ENCODE measurements around the gene ZBTB48. TPM values are rescaled to one million over a fixed set of nuclear protein-coding genes. Genes with fewer than 3 reads are reported as not detected.

The ZBTB48 gene
- total RNA-seq, 4 donors from 2014 or later, result 12.7 to 17.7 (median 14.1) TPM

DNA sequence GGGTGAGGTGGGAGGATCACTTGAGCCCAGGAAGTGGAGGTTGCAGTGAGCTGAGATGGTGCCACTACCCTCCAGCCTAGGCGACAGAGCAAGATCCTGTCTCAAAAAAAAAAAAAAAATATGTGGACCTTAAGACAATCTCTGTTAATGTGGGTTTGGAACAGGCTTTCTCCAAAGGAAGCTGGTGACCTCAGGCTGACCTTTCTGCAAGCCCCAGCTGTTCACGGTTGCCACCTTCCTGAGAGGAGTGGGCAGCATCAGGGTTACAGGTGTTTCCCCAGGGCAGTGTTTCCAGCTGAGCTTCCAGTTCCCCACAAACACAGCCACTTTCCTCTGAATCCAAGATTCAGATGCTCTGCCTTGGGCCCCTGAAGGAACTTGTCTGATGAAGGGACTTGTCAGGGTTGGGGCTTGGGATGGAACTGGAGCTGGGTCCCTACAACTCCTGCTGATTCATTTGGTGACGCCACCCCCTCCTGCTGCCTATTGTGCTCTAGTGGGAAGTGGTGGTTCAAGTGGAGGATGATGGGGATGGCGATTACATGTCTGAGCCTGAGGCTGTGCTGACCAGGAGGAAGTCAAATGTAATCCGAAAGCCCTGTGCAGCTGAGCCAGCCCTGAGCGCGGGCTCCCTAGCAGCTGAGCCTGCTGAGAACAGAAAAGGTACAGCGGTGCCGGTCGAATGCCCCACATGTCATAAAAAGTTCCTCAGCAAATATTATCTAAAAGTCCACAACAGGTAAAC lies 1.9 kb downstream of the ZBTB48 start:
- TF ChIP-seq EP300 (IDR thresholded peaks at IDR 0.05), result no peak
- TF ChIP-seq, protein P1, sequence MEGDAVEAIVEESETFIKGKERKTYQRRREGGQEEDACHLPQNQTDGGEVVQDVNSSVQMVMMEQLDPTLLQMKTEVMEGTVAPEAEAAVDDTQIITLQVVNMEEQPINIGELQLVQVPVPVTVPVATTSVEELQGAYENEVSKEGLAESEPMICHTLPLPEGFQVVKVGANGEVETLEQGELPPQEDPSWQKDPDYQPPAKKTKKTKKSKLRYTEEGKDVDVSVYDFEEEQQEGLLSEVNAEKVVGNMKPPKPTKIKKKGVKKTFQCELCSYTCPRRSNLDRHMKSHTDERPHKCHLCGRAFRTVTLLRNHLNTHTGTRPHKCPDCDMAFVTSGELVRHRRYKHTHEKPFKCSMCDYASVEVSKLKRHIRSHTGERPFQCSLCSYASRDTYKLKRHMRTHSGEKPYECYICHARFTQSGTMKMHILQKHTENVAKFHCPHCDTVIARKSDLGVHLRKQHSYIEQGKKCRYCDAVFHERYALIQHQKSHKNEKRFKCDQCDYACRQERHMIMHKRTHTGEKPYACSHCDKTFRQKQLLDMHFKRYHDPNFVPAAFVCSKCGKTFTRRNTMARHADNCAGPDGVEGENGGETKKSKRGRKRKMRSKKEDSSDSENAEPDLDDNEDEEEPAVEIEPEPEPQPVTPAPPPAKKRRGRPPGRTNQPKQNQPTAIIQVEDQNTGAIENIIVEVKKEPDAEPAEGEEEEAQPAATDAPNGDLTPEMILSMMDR (IDR thresholded peaks at IDR 0.05), result no peak
- no peak for TF ChIP-seq POLR2AphosphoS5 (IDR thresholded peaks at IDR 0.05)
- no peak for TF ChIP-seq POLR2A (IDR thresholded peaks at IDR 0.05)
- Histone ChIP-seq H3K27ac (peak overlapping the region in 3 of 4 donors; percentile 96 to 97 (median 97)), H3K9me3 (no peaks in the 10 kb centered on the region), H3K4me3 (no peak overlapping the region), H3K36me3 (peaks cover 0 to 8% of the 10 kb centered on the region in 2 donors), H3K4me1 (peaks cover 0 to 52% (median 16%) of the 10 kb centered on the region in 3 donors), H3K27me3 (no peaks in the 10 kb centered on the region)
- WGBS, 2 donors (ENCODE audit: low coverage in 1 of 2), result 60 to 85% methylated on average over 4 of the region's 10 CpGs
- no peak for ATAC-seq

DNA sequence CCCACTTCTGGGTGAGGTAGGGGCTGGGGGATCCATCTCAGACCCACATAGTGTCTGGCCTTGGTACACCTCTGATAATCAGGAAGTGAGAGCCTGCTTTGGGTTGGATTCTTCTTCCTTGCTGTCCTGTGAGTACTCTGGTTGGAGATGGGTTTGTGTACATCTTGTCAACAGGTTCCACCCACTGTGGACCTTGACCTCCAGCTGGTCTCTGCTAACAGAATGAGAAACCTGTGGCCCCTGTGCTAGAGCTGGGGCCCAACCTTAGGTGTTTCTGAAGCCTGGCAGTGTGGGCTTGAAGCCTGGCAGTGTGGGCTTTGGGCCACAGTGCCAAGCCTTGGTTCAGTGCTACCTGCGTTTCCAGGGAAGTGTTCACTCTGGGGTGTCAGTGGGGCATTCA lies 2.6 kb downstream of the ZBTB48 start:
- H3K36me3 ChIP-seq, result peaks cover 0 to 14% of the 10 kb centered on the region in 2 donors
- no CpG with 5 or more reads among the region's 1 CpG for WGBS, 2 donors (ENCODE audit: low coverage in 1 of 2)
- no peaks in the 10 kb centered on the region for H3K27me3 ChIP-seq
- no peaks in the 10 kb centered on the region for H3K9me3 ChIP-seq
- no peak for ATAC-seq
- peaks cover 0 to 59% (median 22%) of the 10 kb centered on the region in 3 donors for H3K4me1 ChIP-seq
- peak overlapping the region in 3 of 4 donors; percentile 96 to 97 (median 97) for H3K27ac ChIP-seq
- TF ChIP-seq POLR2AphosphoS5 (IDR thresholded peaks at IDR 0.05), result no peak
- TF ChIP-seq POLR2A (IDR thresholded peaks at IDR 0.05), result no peak
- TF ChIP-seq EP300 (IDR thresholded peaks at IDR 0.05), result no peak
- TF ChIP-seq, protein P1 (IDR thresholded peaks at IDR 0.05), result no peak
- no peak overlapping the region for H3K4me3 ChIP-seq

DNA sequence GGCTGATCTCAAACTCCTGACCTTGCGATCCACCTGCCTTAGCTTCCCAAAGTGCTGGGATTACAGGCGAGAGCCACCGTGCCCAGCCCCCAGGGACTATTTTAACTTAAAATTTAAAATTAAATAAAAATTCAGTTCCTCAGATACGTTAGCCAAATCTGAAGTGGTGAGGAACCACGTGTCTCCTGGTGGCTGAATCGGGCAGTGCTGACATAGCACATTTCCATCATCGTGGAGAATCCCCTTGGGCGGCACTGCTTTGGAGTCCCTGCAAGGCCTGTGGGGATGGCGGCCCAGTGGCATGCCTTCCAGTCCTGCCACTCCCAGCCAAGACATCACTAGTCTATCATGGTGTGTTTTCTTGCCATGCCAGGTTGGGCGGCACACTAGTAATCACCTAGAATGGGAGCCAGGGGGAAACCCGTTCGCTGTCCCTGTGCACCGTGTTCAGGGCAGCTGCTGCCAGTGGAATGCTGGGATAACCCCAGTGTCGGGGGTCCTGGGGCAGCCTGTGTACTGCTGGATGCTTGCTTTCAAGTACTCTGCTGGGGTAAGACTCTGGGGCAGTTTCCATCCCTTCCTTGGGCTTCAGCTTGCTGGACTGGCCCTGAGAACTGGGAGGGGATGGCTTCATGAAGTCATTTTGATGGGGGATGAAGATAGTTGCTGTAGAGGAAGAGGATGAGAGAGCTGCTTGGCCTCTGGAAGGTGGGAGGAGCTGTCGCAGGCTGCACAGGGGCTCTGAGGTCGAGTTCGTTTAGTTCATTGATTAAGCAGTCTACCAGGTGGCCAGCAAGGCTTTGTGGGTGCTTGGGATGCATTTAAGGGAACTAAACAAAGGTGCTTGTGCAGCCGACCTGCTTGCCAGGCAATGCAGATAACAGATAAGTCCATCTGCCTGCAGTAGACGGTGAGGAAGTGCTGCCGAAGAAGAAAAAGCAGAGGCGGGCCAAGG lies 4.6 kb downstream of the ZBTB48 start:
- Histone ChIP-seq H3K27ac (no peak overlapping the region), H3K4me1 (peaks cover 0 to 68% (median 28%) of the 10 kb centered on the region in 3 donors), H3K36me3 (peaks cover 0 to 35% of the 10 kb centered on the region in 2 donors), H3K4me3 (no peak overlapping the region), H3K9me3 (no peaks in the 10 kb centered on the region), H3K27me3 (no peaks in the 10 kb centered on the region)
- no peak for TF ChIP-seq EP300 (IDR thresholded peaks at IDR 0.05)
- peak; percentile 16 for TF ChIP-seq POLR2AphosphoS5 (IDR thresholded peaks at IDR 0.05)
- TF ChIP-seq, protein P1 (IDR thresholded peaks at IDR 0.05), result peak in 2 of 4 experiments; percentile 16 to 20
- ATAC-seq, result no peak
- WGBS, 2 donors (ENCODE audit: low coverage in 1 of 2), result 56 to 72% methylated on average over 2 to 12 of the region's 21 CpGs

DNA sequence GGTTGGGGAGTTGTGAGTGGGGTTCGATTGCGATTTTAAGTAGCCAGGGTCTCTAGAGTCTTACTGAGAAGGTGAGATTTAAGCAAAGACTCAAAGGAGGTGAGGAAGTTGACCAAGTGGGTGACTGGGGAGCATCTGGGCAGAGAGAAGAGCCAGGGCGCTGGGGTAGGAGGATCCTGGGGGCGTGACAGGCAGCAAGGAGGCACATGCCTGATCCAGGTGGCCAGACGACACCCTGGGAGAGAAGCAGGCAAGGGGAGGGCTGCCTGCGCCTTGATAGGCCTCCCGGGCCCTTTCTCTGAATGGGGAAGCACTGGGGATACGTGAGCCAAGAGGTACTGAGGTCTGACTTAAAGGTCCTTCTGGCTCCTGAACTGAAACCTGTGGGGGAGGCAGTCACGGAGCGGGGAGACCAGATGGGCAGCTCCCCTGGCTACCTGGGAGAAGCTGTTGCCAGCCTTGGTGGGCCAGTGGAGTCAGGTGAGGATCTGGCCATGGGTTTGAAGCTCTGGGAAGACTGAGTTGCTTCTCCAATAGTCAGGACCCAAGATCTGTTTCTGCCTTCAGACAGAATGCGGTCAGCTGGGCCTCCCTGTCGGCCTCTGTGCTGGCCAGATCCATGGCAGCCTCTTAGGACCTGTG lies 5.4 kb downstream of the ZBTB48 start:
- Histone ChIP-seq H3K9me3 (no peaks in the 10 kb centered on the region), H3K4me3 (no peak overlapping the region), H3K27ac (peak overlapping the region in 1 of 4 donors; percentile 59), H3K4me1 (peaks cover 0 to 73% (median 28%) of the 10 kb centered on the region in 3 donors), H3K36me3 (peaks cover 0 to 43% of the 10 kb centered on the region in 2 donors), H3K27me3 (no peaks in the 10 kb centered on the region)
- no peak for ATAC-seq
- WGBS, 2 donors (ENCODE audit: low coverage in 1 of 2), result 78 to 85% methylated on average over 5 to 9 of the region's 12 CpGs
- TF ChIP-seq EP300 (IDR thresholded peaks at IDR 0.05) (no peak), POLR2AphosphoS5 (IDR thresholded peaks at IDR 0.05) (no peak), POLR2A (IDR thresholded peaks at IDR 0.05) (no peak)
- TF ChIP-seq, protein P1 (IDR thresholded peaks at IDR 0.05), result no peak

Measured in gastroesophageal sphincter (tissue), 4 donors.